ENCODE results near the gene PPM1D. TPM values are rescaled to one million over a fixed set of nuclear protein-coding genes. Genes with fewer than 3 reads are reported as not detected.
"Not testable (repeated sequence)": the region's sequence is repeated elsewhere in the genome, so short reads cannot be mapped to it uniquely, and the experiment has no call there.

PPM1D gene
- total and polyA plus RNA-seq, 2 donors (not counting 1 experiment from before 2014, with no cell fraction given) = 6.5 to 27.2 TPM

GRCh38 chr17:60594170-60594569 lies 5.8 kb upstream of the PPM1D start:
- H3K9me3 Mint-ChIP-seq (ENCODE audit: insufficient read depth) = not testable (repeated sequence)

DNA sequence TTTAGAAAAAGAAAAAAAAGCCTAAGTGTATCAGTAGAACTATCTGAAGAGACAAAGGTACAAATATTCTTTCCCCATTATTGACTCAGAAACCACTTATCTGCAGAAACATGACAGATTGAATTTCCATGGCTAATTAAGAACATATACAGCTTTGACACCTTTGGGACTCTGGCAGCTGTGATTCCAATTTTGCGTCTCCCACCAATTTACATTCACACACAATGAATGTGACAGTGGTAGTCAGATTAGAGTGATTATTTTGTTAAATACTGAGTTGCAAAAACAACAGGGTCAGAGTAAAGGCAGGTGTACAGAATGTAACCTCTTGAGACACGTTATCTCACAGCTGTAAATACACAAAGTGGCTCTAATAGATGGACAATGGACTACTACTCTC lies 5.3 kb upstream of the PPM1D start:
- ChIA-PET POLR2A (no interaction called here), CTCF (interaction anchor here (0.7 to 1.8 kb wide), 3 partner anchors 10 to 1938 kb away, joined by 3 to 7 read pairs (median 4); no protein-coding TSS in a partner anchor)
- Histone ChIP-seq H2AFZ (ENCODE audit: insufficient read depth, low read depth, low read length, poor library complexity, severe bottlenecking) (no peak overlapping the region), H3K9me3 (ENCODE audit: control extremely low read depth in 1 of 3, control insufficient read depth in 2 of 3, insufficient read depth in 1 of 3, low read length in 2 of 3) (no peaks in the 10 kb centered on the region), H3K4me2 (replicated peaks; ENCODE audit: low read depth, low read length, poor library complexity, severe bottlenecking) (no peak overlapping the region), H3K4me1 (ENCODE audit: control insufficient read depth in 2 of 2, insufficient read depth in 2 of 2, low read length in 2 of 2) (peaks cover 6 to 9% of the 10 kb centered on the region in 2 donors), H3K27ac (ENCODE audit: low read length in 2 of 2) (no peak overlapping the region), H3K9ac (ENCODE audit: low read length) (no peak overlapping the region), H3K79me2 (ENCODE audit: control insufficient read depth, insufficient read depth, low read length) (peaks cover 3% of the 10 kb centered on the region), H3K27me3 (replicated peaks in 1 of 4; ENCODE audit: control extremely low read depth in 1 of 4, control insufficient read depth in 3 of 4, insufficient read depth in 4 of 4, low read length in 3 of 4) (peaks cover 0 to 6% (median 0%) of the 10 kb centered on the region in 4 experiments), H3K36me3 (replicated peaks in 1 of 2; ENCODE audit: control extremely low read depth in 1 of 2, control insufficient read depth in 1 of 2, extremely low read depth in 1 of 2, insufficient read depth in 2 of 2, low read length in 1 of 2) (no peaks in the 10 kb centered on the region), H3K4me3 (ENCODE audit: control extremely low read depth in 1 of 5, extremely low read depth in 1 of 5, insufficient read depth in 1 of 5, low read depth in 2 of 5, low read length in 4 of 5) (no peak overlapping the region), H4K20me1 (ENCODE audit: control insufficient read depth, insufficient read depth, low read length, poor library complexity, severe bottlenecking) (no peaks in the 10 kb centered on the region)
- TF ChIP-seq EZH2 (IDR thresholded peaks at IDR 0.05; ENCODE audit: borderline replicate concordance, insufficient read depth, low read depth, low read length, poor library complexity, severe bottlenecking) = no peak
- TF ChIP-seq, protein P1, sequence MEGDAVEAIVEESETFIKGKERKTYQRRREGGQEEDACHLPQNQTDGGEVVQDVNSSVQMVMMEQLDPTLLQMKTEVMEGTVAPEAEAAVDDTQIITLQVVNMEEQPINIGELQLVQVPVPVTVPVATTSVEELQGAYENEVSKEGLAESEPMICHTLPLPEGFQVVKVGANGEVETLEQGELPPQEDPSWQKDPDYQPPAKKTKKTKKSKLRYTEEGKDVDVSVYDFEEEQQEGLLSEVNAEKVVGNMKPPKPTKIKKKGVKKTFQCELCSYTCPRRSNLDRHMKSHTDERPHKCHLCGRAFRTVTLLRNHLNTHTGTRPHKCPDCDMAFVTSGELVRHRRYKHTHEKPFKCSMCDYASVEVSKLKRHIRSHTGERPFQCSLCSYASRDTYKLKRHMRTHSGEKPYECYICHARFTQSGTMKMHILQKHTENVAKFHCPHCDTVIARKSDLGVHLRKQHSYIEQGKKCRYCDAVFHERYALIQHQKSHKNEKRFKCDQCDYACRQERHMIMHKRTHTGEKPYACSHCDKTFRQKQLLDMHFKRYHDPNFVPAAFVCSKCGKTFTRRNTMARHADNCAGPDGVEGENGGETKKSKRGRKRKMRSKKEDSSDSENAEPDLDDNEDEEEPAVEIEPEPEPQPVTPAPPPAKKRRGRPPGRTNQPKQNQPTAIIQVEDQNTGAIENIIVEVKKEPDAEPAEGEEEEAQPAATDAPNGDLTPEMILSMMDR (IDR thresholded peaks at IDR 0.05) = no peak
- intact Hi-C loops (cut with micrococcal nuclease) = no loop called here
- H3K27ac Mint-ChIP-seq = no peak overlapping the region
- H3K9me3 Mint-ChIP-seq (ENCODE audit: insufficient read depth) = no peaks in the 10 kb centered on the region
- H3K4me1 Mint-ChIP-seq = peaks cover 15% of the 10 kb centered on the region
- H3K4me3 Mint-ChIP-seq = no peak overlapping the region
- ATAC-seq (ENCODE audit: low read depth) (no peak), DNase-seq (no peak)
- no CpG with 5 or more reads among the region's 2 CpGs for WGBS (ENCODE audit: insufficient coverage)
- peaks cover 11% of the 10 kb centered on the region for H3K27me3 Mint-ChIP-seq

More at GRCh38 chr17:60594170-60594569, 5.8 kb upstream of the PPM1D start:
- H3K9ac ChIP-seq (ENCODE audit: low read length); H3K27me3 ChIP-seq (replicated peaks in 1 of 4; ENCODE audit: control extremely low read depth in 1 of 4, control insufficient read depth in 3 of 4, insufficient read depth in 4 of 4, low read length in 3 of 4); H3K79me2 ChIP-seq (ENCODE audit: control insufficient read depth, insufficient read depth, low read length); H3K4me3 ChIP-seq (ENCODE audit: control extremely low read depth in 1 of 5, extremely low read depth in 1 of 5, insufficient read depth in 1 of 5, low read depth in 2 of 5, low read length in 4 of 5); H3K4me3 Mint-ChIP-seq; H3K4me1 ChIP-seq (ENCODE audit: control insufficient read depth in 2 of 2, insufficient read depth in 2 of 2, low read length in 2 of 2); H2AFZ ChIP-seq (ENCODE audit: insufficient read depth, low read depth, low read length, poor library complexity, severe bottlenecking); DNase-seq; H3K27ac Mint-ChIP-seq; H3K27ac ChIP-seq (ENCODE audit: low read length in 2 of 2); H3K36me3 ChIP-seq (replicated peaks in 1 of 2; ENCODE audit: control extremely low read depth in 1 of 2, control insufficient read depth in 1 of 2, extremely low read depth in 1 of 2, insufficient read depth in 2 of 2, low read length in 1 of 2); H4K20me1 ChIP-seq (ENCODE audit: control insufficient read depth, insufficient read depth, low read length, poor library complexity, severe bottlenecking); ATAC-seq (ENCODE audit: low read depth); H3K4me2 ChIP-seq (replicated peaks; ENCODE audit: low read depth, low read length, poor library complexity, severe bottlenecking); H3K9me3 ChIP-seq (ENCODE audit: control extremely low read depth in 1 of 3, control insufficient read depth in 2 of 3, insufficient read depth in 1 of 3, low read length in 2 of 3); intact Hi-C loops (cut with micrococcal nuclease): not testable (repeated sequence)
- Mint-ChIP-seq H3K4me1 (peaks cover 11% of the 10 kb centered on the region), H3K27me3 (peaks cover 11% of the 10 kb centered on the region)
- CTCF ChIA-PET = interaction anchor here (0.7 to 1.8 kb wide), 3 partner anchors 10 to 1937 kb away, joined by 3 to 7 read pairs (median 4); no protein-coding TSS in a partner anchor
- POLR2A ChIA-PET = interaction anchor here (0.6 kb wide), 1 partner anchor 83 kb away, joined by 5 read pairs; no protein-coding TSS in a partner anchor
- WGBS (ENCODE audit: insufficient coverage) = 100% methylated on average over 1 of the region's 7 CpGs
